AG04449 (cell line): Measurements from ENCODE around the gene MED22.
"Not testable (repeated sequence)": the region's sequence is repeated elsewhere in the genome, so short reads cannot be mapped to it uniquely, and the experiment has no call there.

ENCODE experiments used
- CTCF ChIA-PET: fragments of 350-600 bp; formaldehyde crosslinking; extraction: SDS; loops from one replicate; lab custom pipeline; 2021; ENCODE audit warnings: antibody characterized with exemption; lab: Yijun Ruan, JAX
- POLR2A ChIA-PET: fragments of 400-600, 350-600 bp; formaldehyde crosslinking; extraction: SDS; loops from one replicate; lab custom pipeline; 2020; ENCODE audit warnings: antibody characterized with exemption, inconsistent platforms; lab: Yijun Ruan, JAX
- DNase-seq: peaks from one replicate; pipeline ENCODE4 v3.0.0-alpha.2; 2010; ENCODE audit warnings: low read depth, low spot score
- H3K4me3 ChIP-seq: 2 replicates; pipeline ENCODE4 v1.5.1; 2011; ENCODE audit warnings: low read depth, mild to moderate bottlenecking, control low read depth, low read length
- TF ChIP-seq, protein P1 (sequence below): IDR thresholded peaks from one replicate; pipeline ENCODE4 v1.5.1; 2011; ENCODE audit warnings: mild to moderate bottlenecking, moderate library complexity, low read length, control low read depth, inconsistent platforms; ENCODE audit not compliant: insufficient read depth; ENCODE audit errors: missing control alignments

Gene MED22

GRCh38 chr9:133377721-133378216 lies 29.8 kb upstream of the MED22 start:
- POLR2A ChIA-PET = interaction anchor here (1.2 to 2.7 kb wide), 2 partner anchors 11 to 30 kb away, joined by 4 to 9 read pairs; partner anchors contain the start of genes MED22 and RPL7A

GRCh38 chr9:133377280-133377679 lies 29.3 kb upstream of the MED22 start:
- ChIA-PET POLR2A (interaction anchor here (0.6 to 2.7 kb wide), 3 partner anchors 11 to 29 kb away, joined by 3 to 9 read pairs (median 7); partner anchors contain the start of genes MED22 and RPL7A), CTCF (interaction anchor here (0.9 to 2.3 kb wide), 8 partner anchors 9 to 109 kb away, joined by 3 to 7 read pairs (median 4); no protein-coding TSS in a partner anchor)
- not testable (repeated sequence) for H3K4me3 ChIP-seq, DNase-seq

More at GRCh38 chr9:133377721-133378216, 29.8 kb upstream of the MED22 start:
- no peak overlapping the region for H3K4me3 ChIP-seq
- TF ChIP-seq, protein P1, sequence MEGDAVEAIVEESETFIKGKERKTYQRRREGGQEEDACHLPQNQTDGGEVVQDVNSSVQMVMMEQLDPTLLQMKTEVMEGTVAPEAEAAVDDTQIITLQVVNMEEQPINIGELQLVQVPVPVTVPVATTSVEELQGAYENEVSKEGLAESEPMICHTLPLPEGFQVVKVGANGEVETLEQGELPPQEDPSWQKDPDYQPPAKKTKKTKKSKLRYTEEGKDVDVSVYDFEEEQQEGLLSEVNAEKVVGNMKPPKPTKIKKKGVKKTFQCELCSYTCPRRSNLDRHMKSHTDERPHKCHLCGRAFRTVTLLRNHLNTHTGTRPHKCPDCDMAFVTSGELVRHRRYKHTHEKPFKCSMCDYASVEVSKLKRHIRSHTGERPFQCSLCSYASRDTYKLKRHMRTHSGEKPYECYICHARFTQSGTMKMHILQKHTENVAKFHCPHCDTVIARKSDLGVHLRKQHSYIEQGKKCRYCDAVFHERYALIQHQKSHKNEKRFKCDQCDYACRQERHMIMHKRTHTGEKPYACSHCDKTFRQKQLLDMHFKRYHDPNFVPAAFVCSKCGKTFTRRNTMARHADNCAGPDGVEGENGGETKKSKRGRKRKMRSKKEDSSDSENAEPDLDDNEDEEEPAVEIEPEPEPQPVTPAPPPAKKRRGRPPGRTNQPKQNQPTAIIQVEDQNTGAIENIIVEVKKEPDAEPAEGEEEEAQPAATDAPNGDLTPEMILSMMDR = no peak
- CTCF ChIA-PET = interaction anchor here (1.0 to 2.3 kb wide), 6 partner anchors 11 to 109 kb away, joined by 3 to 7 read pairs (median 4); no protein-coding TSS in a partner anchor
- DNase-seq = no peak

DNA sequence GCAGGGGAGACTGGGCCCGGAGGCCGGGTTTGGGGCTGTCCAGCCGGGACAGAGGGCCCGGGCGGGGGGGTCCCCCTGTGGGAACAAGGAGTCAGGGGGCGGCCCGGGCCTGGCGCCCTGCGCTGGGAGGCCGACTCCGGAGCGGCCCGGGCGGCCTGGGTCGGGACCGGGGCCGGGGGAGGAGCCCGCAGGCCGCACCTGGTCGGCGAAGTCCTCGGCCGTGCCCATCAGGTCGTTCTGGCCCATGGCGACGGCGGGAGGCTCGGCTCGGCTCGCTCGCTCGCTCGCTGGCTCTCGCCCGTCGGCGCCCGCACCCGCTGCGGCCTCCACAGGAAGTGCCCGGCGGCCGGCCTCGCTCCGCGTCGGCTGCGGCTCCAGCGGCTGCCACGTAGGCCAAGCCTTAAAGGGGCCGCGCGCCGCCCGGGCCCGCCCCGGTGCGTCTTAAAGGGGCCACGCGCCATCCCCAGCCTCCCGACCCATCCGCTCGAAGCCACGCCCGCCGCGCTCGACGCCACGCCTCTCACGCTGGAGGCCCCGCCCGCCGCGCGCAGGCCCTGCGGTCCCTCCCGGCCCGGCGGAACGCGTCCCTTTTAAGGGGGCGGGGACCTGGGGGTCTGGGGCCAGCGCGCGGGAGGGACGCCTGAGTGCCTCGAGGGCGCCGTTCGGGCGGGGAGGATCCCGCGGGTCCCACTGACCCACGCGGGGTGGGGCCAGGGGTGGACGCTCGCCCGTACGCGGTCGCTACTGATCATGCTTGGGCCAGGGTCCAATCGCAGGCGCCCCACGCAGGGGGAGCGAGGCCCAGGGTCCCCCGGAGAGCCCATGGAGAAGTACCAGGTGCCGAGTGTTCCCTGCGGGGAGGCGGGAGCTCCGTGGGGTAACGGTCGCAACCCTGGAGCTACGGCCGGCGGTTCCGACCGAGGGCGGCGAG lies 28.1 kb upstream of the MED22 start, which contains the start of the genes STKLD1 and SURF4:
Gene STKLD1, plus strand, starts transcription at position 643 of the 931 bp plus-strand sequence. Its CDS starts 108 bp downstream, at position 751.
Gene SURF4, minus strand, starts transcription at position 337 of the 931 bp plus-strand sequence. Its CDS starts 91 bp downstream, at position 246.
- TF ChIP-seq, protein P1 = no peak
- ChIA-PET CTCF (interaction anchor here (0.6 to 1.4 kb wide), 5 partner anchors 10 to 618 kb away, joined by 3 to 4 read pairs (median 3); no protein-coding TSS in a partner anchor), POLR2A (interaction anchor here (0.6 to 2.7 kb wide), 4 partner anchors 9 to 378 kb away, joined by 3 to 13 read pairs (median 8); partner anchors contain the start of genes MED22 and RPL7A)
- DNase-seq = peak; percentile 50
- H3K4me3 ChIP-seq = peak within 1 kb of the TSS; percentile 83

GRCh38 chr9:133375116-133375723 lies 27.3 kb upstream of the MED22 start:
- DNase-seq = no peak
- TF ChIP-seq, protein P1 = no peak
- CTCF ChIA-PET = interaction anchor here (0.6 to 1.9 kb wide), 6 partner anchors 10 to 45 kb away, joined by 3 to 7 read pairs (median 3); no protein-coding TSS in a partner anchor
- H3K4me3 ChIP-seq = peak overlapping the region; percentile 83
- POLR2A ChIA-PET = interaction anchor here (0.6 to 2.7 kb wide), 5 partner anchors 8 to 706 kb away, joined by 3 to 13 read pairs (median 4); partner anchors contain the start of genes MED22 and RPL7A

DNA sequence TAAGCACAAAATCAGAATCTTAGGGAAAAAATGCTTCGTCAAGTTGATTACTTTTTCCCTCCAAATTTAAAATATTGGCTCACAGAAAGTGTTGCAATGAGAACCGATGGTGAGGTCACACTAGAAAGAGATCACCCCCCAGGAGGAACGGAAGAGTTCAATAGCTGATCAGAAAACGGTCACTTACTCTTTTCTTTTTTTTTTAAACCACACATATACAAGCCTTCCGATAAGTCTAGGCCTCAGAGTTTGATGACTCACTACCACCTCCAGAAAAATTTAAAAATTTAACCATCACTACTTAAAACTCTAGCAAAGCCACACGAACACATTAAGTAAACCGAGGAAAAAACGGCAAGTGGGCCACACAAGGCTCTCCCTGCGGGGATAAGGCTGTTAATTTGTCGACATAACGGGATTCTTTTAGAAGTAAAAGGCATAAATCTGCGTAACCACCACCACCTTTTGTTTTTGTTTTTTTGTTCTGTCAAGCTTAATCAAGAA lies 26.7 kb upstream of the MED22 start:
- no peak for DNase-seq
- peak overlapping the region; percentile 83 for H3K4me3 ChIP-seq
- TF ChIP-seq, protein P1 = no peak
- POLR2A ChIA-PET = interaction anchor here (0.6 to 4.0 kb wide), 5 partner anchors 12 to 705 kb away, joined by 3 to 18 read pairs (median 4); partner anchors contain the start of genes MED22, RPL7A, SURF1 and SURF2
- CTCF ChIA-PET = interaction anchor here (0.7 to 1.9 kb wide), 5 partner anchors 10 to 31 kb away, joined by 3 to 7 read pairs (median 3); no protein-coding TSS in a partner anchor
